H9 (cell line): Measurements from ENCODE around the gene TMC3. TPM values are rescaled to one million over a fixed set of nuclear protein-coding genes. Genes with fewer than 3 reads are reported as not detected.

Source experiments
- DNase-seq: peaks from one replicate; pipeline ENCODE4 v3.0.0-alpha.2; 2017
- H2AFZ ChIP-seq: one replicate; pipeline ENCODE4 v1.6.1; 2013; ENCODE audit warnings: mild to moderate bottlenecking, low read length, control low read depth, moderate library complexity
- H2AK5ac ChIP-seq: 2 replicates; pipeline ENCODE4 v1.6.1; 2013; ENCODE audit warnings: low read length, control low read depth, mixed read lengths; ENCODE audit not compliant: insufficient read length
- H2BK120ac ChIP-seq: one replicate; pipeline ENCODE4 v1.6.1; 2013; ENCODE audit warnings: low read depth, mild to moderate bottlenecking, low read length, control low read depth, inconsistent platforms; ENCODE audit not compliant: poor library complexity, severe bottlenecking
- H2BK12ac ChIP-seq: 2 replicates; pipeline ENCODE4 v1.6.1; 2013; ENCODE audit warnings: low read length, control low read depth, mixed read lengths, low read depth; ENCODE audit not compliant: insufficient read length
- H2BK15ac ChIP-seq: 2 replicates; pipeline ENCODE4 v1.6.1; 2013; ENCODE audit warnings: low read depth, low read length, control low read depth
- H2BK20ac ChIP-seq: one replicate; pipeline ENCODE4 v1.6.1; 2013; ENCODE audit warnings: low read depth, mild to moderate bottlenecking, low read length, control low read depth, inconsistent platforms; ENCODE audit not compliant: poor library complexity, severe bottlenecking
- H2BK5ac ChIP-seq: 2 replicates; pipeline ENCODE4 v1.6.1; 2013; ENCODE audit warnings: low read length, control low read depth, mixed read lengths; ENCODE audit not compliant: insufficient read length
- H3K14ac ChIP-seq: 2 replicates; pipeline ENCODE4 v1.6.1; 2013; ENCODE audit warnings: low read length, control low read depth; ENCODE audit not compliant: insufficient read depth
- H3K18ac ChIP-seq: 2 replicates; pipeline ENCODE4 v1.6.1; 2013; ENCODE audit warnings: low read depth, mild to moderate bottlenecking, mixed read lengths, low read length, control low read depth; ENCODE audit not compliant: insufficient read length
- H3K23ac ChIP-seq: 2 replicates; pipeline ENCODE4 v1.6.1; 2013; ENCODE audit warnings: low read length, control low read depth, mixed read lengths, low read depth; ENCODE audit not compliant: insufficient read length
- H3K23me2 ChIP-seq: 2 replicates; pipeline ENCODE4 v1.6.1; 2013; ENCODE audit warnings: low read depth, mild to moderate bottlenecking, mixed read lengths, low read length, control low read depth; ENCODE audit not compliant: insufficient read length, poor library complexity, severe bottlenecking
- H3K27ac ChIP-seq: 2 replicates; pipeline ENCODE4 v1.5.1; 2013; ENCODE audit warnings: low read length, control low read depth, mixed read lengths, low read depth; ENCODE audit not compliant: insufficient read length
- H3K27me3 ChIP-seq: 2 replicates; pipeline ENCODE4 v1.6.1; 2013; ENCODE audit warnings: low read length, control low read depth, inconsistent platforms; ENCODE audit not compliant: insufficient read depth
- H3K4ac ChIP-seq: 2 replicates; pipeline ENCODE4 v1.6.1; 2013; ENCODE audit warnings: low read depth, mild to moderate bottlenecking, control low read depth, inconsistent platforms, low read length, moderate library complexity
- H3K4me1 ChIP-seq: 2 replicates; pipeline ENCODE4 v1.6.1; 2013; ENCODE audit warnings: low read length, control low read depth, inconsistent platforms; ENCODE audit not compliant: insufficient read depth
- H3K4me2 ChIP-seq: 2 replicates; pipeline ENCODE4 v1.6.1; 2013; ENCODE audit warnings: low read length, control low read depth, mixed read lengths; ENCODE audit not compliant: insufficient read length, insufficient read depth
- H3K56ac ChIP-seq: 2 replicates; pipeline ENCODE4 v1.6.1; 2013; ENCODE audit warnings: low read depth, mild to moderate bottlenecking, mixed read lengths, low read length, control low read depth; ENCODE audit not compliant: insufficient read length
- H3K79me1 ChIP-seq: 2 replicates; pipeline ENCODE4 v1.6.1; 2013; ENCODE audit warnings: low read depth, mild to moderate bottlenecking, moderate library complexity, low read length, control low read depth, inconsistent platforms; ENCODE audit not compliant: insufficient read depth, poor library complexity, severe bottlenecking
- H3K79me2 ChIP-seq: 2 replicates; pipeline ENCODE4 v1.6.1; 2013; ENCODE audit warnings: low read length, control low read depth, inconsistent platforms; ENCODE audit not compliant: insufficient read depth
- H3K9ac ChIP-seq: 2 replicates; pipeline ENCODE4 v1.6.1; 2013; ENCODE audit warnings: low read length, control low read depth, mixed read lengths; ENCODE audit not compliant: insufficient read length; ENCODE audit errors: extremely low read depth
- H3K9me3 ChIP-seq: one replicate; pipeline ENCODE4 v1.6.1; 2013; ENCODE audit warnings: low read depth, low read length, inconsistent platforms; ENCODE audit not compliant: control insufficient read depth
- H3T11ph ChIP-seq: one replicate; pipeline ENCODE4 v1.6.1; 2013; ENCODE audit warnings: mild to moderate bottlenecking, low read length, control low read depth, inconsistent platforms
- H4K20me1 ChIP-seq: one replicate; pipeline ENCODE4 v1.6.1; 2013; ENCODE audit not compliant: control insufficient read depth, insufficient read length, insufficient read depth
- H4K5ac ChIP-seq: 2 replicates; pipeline ENCODE4 v1.6.1; 2013; ENCODE audit warnings: low read depth, mild to moderate bottlenecking, mixed read lengths, low read length, control low read depth; ENCODE audit not compliant: insufficient read length
- H4K8ac ChIP-seq: replicated peaks from 2 replicates; pipeline ENCODE4 v1.6.1; 2013; ENCODE audit warnings: low read length, control low read depth, mixed read lengths, low read depth; ENCODE audit not compliant: insufficient read length
- H4K91ac ChIP-seq: 2 replicates; pipeline ENCODE4 v1.6.1; 2013; ENCODE audit warnings: low read depth, mild to moderate bottlenecking, moderate library complexity, mixed read lengths, low read length, control low read depth; ENCODE audit not compliant: insufficient read length
- H3K27ac Mint-ChIP-seq, 3 experiments: 2 replicates in 2 of 3; 3 replicates in 1 of 3; pipeline ENCODE4 v1.8.0; 2020 to 2021; ENCODE audit warnings: mixed read lengths in 3 of 3, mild to moderate bottlenecking in 1 of 3, moderate library complexity in 1 of 3
- H3K27me3 Mint-ChIP-seq: 2 replicates; pipeline ENCODE4 v1.8.0; 2021; ENCODE audit warnings: low read depth, mild to moderate bottlenecking, moderate library complexity, mixed read lengths
- H3K36me3 Mint-ChIP-seq, 3 experiments: 2 replicates in 2 of 3; 3 replicates in 1 of 3; pipeline ENCODE4 v1.8.0; 2020 to 2021; ENCODE audit warnings: low read depth in 3 of 3, mixed read lengths in 3 of 3; ENCODE audit not compliant: insufficient read depth in 1 of 3
- H3K4me1 Mint-ChIP-seq, 2 experiments: 2 replicates each; pipeline ENCODE4 v1.8.0; 2020; ENCODE audit warnings: mixed read lengths in 2 of 2
- H3K4me3 Mint-ChIP-seq, 2 experiments: 2 replicates in 1 of 2; 3 replicates in 1 of 2; pipeline ENCODE4 v1.8.0; 2020 to 2021; ENCODE audit warnings: mild to moderate bottlenecking in 2 of 2, mixed read lengths in 2 of 2, moderate library complexity in 1 of 2
- H3K9me3 Mint-ChIP-seq, 2 experiments: 2 replicates in 1 of 2; 3 replicates in 1 of 2; pipeline ENCODE4 v1.8.0; 2020; ENCODE audit warnings: mild to moderate bottlenecking in 2 of 2, mixed read lengths in 2 of 2, moderate library complexity in 1 of 2
- WGBS: extraction: QIAGEN DNeasy Blood & Tissue Kit; methylation state at CpG from one replicate; pipeline ENCODE4 v1.1.7; 2013; ENCODE audit warnings: missing lambda C conversion rate, low lambda C conversion rate, mixed read lengths; ENCODE audit not compliant: insufficient read length; ENCODE audit errors: extremely low coverage; 5-methylcytosine and 5-hydroxymethylcytosine counted together
- total RNA-seq: library from RNA; stranded (reverse); gene quantifications from 2 replicates; pipeline ENCODE4 v1.2.1, GENCODE V29; 2021
- TF ChIP-seq, protein P1 (sequence below): fragments of 200-600 bp; sonication (generic); conservative IDR thresholded peaks from 3 replicates; pipeline ENCODE4 v1.8.0; 2021; ENCODE audit warnings: antibody characterized with exemption, mild to moderate bottlenecking

TMC3 gene
- total RNA-seq, 1 experiment from 2014 or later: not detected

DNA sequence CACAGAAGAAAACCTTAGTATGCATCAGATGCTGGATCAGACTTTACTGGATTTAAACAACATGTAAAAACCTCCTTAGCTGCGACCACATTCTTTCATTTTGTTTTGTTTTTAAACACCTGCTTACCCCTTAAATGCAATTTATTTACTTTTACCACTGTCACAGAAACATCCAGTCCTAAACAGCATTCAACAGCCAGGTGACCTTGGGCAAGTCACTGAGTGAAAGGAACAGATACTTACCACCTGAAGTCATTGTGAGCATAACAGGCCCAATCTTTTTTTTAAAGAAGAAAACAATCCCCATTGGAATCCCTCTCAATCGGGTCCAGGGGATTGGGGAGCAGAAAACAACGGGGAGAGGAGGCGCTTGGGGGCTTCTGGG, 50.5 kb downstream of the TMC3 start:
- Histone ChIP-seq H3K9me3 (no peaks in the 10 kb centered on the region), H3K18ac (peak overlapping the region; percentile 96), H3T11ph (no peak overlapping the region), H3K14ac (peak overlapping the region; percentile 97; the same call in 1 of the 2 replicates), H3K4me1 (no peaks in the 10 kb centered on the region), H3K56ac (no peak overlapping the region), H3K27ac (no peak overlapping the region), H3K79me1 (no peaks in the 10 kb centered on the region), H2BK5ac (no peak overlapping the region), H2AFZ (no peak overlapping the region), H3K4ac (no peak overlapping the region), H3K27me3 (no peaks in the 10 kb centered on the region), H4K5ac (no peak overlapping the region), H4K91ac (no peak overlapping the region), H3K4me2 (peak overlapping the region; percentile 81), H2BK12ac (no peak overlapping the region), H2BK15ac (no peak overlapping the region), H2AK5ac (no peak overlapping the region), H3K23me2 (peaks cover 3% of the 10 kb centered on the region), H3K79me2 (no peaks in the 10 kb centered on the region), H4K8ac (no peak overlapping the region), H3K9ac (peak overlapping the region; percentile 84), H4K20me1 (no peaks in the 10 kb centered on the region), H2BK20ac (no peak overlapping the region), H3K23ac (no peak overlapping the region), H2BK120ac (no peak overlapping the region)
- peaks cover 9% of the 10 kb centered on the region for H3K27me3 Mint-ChIP-seq
- H3K36me3 Mint-ChIP-seq: peaks cover 0 to 6% (median 6%) of the 10 kb centered on the region in 3 experiments; a peak in 5 of 7 replicates
- TF ChIP-seq, protein P1, sequence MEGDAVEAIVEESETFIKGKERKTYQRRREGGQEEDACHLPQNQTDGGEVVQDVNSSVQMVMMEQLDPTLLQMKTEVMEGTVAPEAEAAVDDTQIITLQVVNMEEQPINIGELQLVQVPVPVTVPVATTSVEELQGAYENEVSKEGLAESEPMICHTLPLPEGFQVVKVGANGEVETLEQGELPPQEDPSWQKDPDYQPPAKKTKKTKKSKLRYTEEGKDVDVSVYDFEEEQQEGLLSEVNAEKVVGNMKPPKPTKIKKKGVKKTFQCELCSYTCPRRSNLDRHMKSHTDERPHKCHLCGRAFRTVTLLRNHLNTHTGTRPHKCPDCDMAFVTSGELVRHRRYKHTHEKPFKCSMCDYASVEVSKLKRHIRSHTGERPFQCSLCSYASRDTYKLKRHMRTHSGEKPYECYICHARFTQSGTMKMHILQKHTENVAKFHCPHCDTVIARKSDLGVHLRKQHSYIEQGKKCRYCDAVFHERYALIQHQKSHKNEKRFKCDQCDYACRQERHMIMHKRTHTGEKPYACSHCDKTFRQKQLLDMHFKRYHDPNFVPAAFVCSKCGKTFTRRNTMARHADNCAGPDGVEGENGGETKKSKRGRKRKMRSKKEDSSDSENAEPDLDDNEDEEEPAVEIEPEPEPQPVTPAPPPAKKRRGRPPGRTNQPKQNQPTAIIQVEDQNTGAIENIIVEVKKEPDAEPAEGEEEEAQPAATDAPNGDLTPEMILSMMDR: no peak
- H3K4me3 Mint-ChIP-seq: peak overlapping the region; percentile 97 to 98
- no CpG with 5 or more reads among the region's 4 CpGs for WGBS
- DNase-seq: no peak
- H3K9me3 Mint-ChIP-seq: no peaks in the 10 kb centered on the region
- H3K27ac Mint-ChIP-seq: no peak overlapping the region
- peaks cover 12 to 13% of the 10 kb centered on the region in 2 experiments for H3K4me1 Mint-ChIP-seq
